Fibroblast of pulmonary artery (primary cell): ENCODE measurements around the gene NRXN3.

Source experiments
- DNase-seq: peaks from one replicate; pipeline ENCODE4 v3.0.0-alpha.2; 2010; ENCODE audit warnings: low read depth
- H3K4me3 ChIP-seq: replicated peaks from 2 replicates; pipeline ENCODE4 v1.5.1; 2011; ENCODE audit warnings: low read depth, mild to moderate bottlenecking, control low read depth, low read length, moderate library complexity
- TF ChIP-seq, protein P1 (sequence below): IDR thresholded peaks from 2 replicates; pipeline ENCODE4 v1.5.1; 2011; ENCODE audit warnings: mild to moderate bottlenecking, control low read depth, low read length, inconsistent platforms; ENCODE audit errors: missing control alignments

NRXN3 gene

DNA sequence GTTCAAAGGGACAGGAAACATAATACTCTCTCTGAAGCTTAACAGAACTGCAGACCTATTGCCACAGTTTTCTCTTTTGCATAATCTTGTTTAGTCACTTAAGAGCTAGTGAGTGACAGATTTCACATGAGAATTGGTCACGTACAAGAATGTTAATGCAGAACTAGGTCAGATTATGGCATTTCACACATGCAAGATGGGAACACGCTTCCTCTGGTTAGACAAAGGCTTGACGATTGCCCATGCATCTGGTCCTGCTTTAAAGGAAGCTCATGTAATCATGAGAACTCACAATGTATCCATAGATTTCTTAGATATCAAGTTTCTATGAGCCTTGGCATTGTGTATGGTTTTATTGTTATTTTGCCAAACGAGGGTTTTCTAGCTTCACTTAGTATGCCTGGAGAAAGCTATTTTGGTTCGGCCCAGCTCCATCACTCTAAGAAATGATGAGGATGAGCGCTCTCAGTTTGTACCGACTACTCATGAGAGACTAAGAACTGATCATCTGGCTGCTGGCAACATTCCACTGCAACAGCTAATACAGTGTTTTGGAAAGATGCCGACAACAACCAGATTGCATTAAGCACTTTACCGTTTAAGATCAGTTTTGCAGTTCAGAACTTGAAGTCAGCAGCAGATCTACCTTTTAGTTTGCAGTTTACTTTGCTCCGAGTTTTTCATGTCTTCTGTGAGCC lies 1661.2 kb downstream of the NRXN3 start:
- no peak overlapping the region for H3K4me3 ChIP-seq
- DNase-seq = peak; percentile 17
- TF ChIP-seq, protein P1, sequence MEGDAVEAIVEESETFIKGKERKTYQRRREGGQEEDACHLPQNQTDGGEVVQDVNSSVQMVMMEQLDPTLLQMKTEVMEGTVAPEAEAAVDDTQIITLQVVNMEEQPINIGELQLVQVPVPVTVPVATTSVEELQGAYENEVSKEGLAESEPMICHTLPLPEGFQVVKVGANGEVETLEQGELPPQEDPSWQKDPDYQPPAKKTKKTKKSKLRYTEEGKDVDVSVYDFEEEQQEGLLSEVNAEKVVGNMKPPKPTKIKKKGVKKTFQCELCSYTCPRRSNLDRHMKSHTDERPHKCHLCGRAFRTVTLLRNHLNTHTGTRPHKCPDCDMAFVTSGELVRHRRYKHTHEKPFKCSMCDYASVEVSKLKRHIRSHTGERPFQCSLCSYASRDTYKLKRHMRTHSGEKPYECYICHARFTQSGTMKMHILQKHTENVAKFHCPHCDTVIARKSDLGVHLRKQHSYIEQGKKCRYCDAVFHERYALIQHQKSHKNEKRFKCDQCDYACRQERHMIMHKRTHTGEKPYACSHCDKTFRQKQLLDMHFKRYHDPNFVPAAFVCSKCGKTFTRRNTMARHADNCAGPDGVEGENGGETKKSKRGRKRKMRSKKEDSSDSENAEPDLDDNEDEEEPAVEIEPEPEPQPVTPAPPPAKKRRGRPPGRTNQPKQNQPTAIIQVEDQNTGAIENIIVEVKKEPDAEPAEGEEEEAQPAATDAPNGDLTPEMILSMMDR = no peak

DNA sequence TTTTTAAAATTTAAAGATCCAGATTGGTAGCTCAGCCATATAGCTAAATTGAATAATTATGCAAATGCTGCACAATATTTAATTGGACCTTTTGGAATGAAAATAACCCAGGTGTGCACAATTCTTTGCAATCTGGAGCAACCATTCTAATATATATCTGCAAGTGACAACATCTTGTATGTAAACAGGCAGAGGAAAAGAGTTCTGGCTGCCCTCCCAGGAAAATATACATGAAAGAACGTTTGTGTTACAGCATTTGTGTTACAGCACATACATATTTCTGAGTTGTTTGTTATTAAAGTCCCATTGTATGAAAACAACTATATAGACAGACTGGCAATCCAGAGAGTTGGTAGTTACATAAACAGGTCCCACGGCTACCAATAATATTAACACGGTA lies 1663.6 kb downstream of the NRXN3 start:
- H3K4me3 ChIP-seq = no peak overlapping the region
- no peak for DNase-seq
- TF ChIP-seq, protein P1 = no peak

DNA sequence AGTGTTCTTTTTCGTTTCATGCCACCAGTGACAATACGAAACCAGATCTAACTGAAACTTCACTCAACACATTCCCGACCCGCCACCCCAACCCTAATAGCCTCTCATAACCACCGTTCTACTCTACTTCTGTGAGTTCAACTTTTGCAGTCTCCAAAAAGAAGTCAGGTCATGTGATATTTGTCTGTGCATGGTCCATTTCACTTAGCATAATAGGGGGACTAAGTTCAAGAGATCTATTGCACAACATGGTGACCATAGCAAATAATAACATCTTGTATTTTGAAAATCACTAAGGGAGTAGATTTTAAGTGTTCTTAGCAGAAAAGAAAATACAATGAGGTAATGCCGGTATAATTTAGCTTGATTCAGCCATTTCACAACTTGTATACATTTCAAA lies 1664.7 kb downstream of the NRXN3 start:
- H3K4me3 ChIP-seq = no peak overlapping the region
- DNase-seq = no peak
- TF ChIP-seq, protein P1 = no peak

DNA sequence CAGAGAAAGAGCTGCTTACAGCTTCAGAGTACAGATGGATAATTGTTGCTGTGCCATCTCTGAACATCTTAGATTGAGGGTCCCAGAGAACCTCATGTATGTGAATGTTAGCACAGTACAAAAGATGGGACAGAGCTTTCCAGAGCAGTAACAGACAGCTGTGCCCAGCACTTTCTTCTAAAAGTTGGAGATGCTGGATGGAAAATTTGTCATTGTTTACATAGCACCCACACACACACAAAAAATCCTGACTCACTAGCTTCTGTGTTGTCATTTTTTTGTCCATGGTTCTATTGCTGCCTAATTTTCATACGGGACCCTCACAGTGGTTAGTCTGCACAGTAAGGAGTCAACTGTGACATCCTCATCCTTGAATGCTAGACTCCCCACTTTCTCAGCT lies 1666.4 kb downstream of the NRXN3 start:
- TF ChIP-seq, protein P1 = no peak
- no peak overlapping the region for H3K4me3 ChIP-seq
- DNase-seq = no peak

DNA sequence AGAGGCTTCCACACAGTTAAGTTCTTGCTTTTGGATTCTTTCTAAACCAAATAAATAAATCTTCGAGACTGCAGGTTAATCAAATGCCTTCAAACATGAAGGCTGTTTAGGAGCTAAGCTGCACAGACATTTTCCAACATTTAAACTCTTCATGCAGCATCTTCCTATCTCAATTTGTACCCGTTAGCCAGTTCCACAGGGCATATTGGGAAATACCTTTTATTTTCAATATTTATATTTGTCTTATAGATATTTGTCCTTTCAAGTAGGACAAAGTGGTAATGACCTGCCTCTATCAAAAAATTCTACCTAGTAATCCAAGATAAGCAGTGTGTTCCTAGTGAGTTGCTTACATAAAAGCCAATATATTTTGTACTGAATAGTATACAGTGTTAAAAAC lies 1667.5 kb downstream of the NRXN3 start:
- H3K4me3 ChIP-seq = no peak overlapping the region
- no peak for DNase-seq
- TF ChIP-seq, protein P1 = no peak

DNA sequence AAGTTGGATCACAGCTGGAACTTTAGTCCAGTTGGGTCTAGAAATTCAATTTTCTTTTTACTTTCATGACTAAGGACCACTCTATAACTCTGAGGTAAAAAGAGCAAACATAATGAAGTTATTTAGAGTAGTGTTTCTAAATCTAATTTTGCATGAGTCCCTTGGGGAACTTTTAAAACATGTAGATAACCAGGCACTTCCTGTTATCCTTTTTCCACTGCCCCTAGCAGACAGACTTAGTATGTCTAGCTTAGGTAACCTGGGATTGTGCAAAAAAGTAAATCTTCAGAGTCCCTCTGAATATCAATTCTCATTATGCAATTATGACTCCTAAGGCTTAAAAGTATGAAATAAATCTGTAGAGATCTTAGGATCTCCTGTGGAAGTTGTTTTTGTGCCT lies 1669.9 kb downstream of the NRXN3 start:
- H3K4me3 ChIP-seq = no peak overlapping the region
- no peak for DNase-seq
- TF ChIP-seq, protein P1 = no peak

DNA sequence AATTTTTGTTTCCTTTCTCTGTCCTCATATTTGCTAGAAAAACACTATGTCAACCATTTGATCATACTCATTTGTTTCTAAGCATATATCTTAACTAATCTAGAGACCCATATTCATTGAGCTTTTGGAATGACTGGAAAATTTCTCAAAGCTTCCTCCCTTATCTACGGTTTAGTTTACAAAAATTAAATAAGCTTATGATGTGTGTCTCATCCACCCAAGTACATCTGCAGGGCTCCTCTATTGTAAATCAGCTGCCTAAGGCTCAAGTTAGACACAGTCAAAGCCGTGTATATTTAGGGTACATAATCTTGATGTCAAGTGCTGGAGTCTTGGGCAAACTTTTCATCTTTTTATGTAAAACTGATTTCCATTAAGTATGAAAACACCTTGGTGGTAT lies 1670.7 kb downstream of the NRXN3 start:
- TF ChIP-seq, protein P1 = no peak
- no peak for DNase-seq
- H3K4me3 ChIP-seq = no peak overlapping the region
